Measurements from ENCODE around the gene FYN.

Gene FYN

GRCh38 chr6:111806165-111806547 lies 67.1 kb downstream of the FYN start:
- DNase-seq: no peak

- peak; percentile 46 for DNase-seq
Measured at GRCh38 chr6:111805511-111806164, 67.6 kb downstream of the FYN start.

- DNase-seq: peak; percentile 87
Measured at GRCh38 chr6:111804627-111805235, 68.5 kb downstream of the FYN start.

- peak; percentile 41 for DNase-seq
Measured at GRCh38 chr6:111803804-111804203, 69.4 kb downstream of the FYN start.

GRCh38 chr6:111803371-111803770 lies 69.9 kb downstream of the FYN start:
- DNase-seq: peak; percentile 49

- no peak for DNase-seq
Measured at GRCh38 chr6:111802720-111803330, 70.4 kb downstream of the FYN start.

GRCh38 chr6:111802015-111802414 lies 71.2 kb downstream of the FYN start:
- no peak for DNase-seq

GRCh38 chr6:111800821-111801220 lies 72.4 kb downstream of the FYN start:
- no peak for DNase-seq

- DNase-seq: no peak
Measured at GRCh38 chr6:111800259-111800765, 72.9 kb downstream of the FYN start.

GRCh38 chr6:111799576-111800258 lies 73.5 kb downstream of the FYN start:
- DNase-seq: no peak

GRCh38 chr6:111798281-111798725 lies 74.9 kb downstream of the FYN start:
- no peak for DNase-seq

- no peak for DNase-seq
Measured at GRCh38 chr6:111796310-111796918, 76.8 kb downstream of the FYN start.

GRCh38 chr6:111795558-111795957 lies 77.7 kb downstream of the FYN start:
- no peak for DNase-seq

- peak; percentile 56 for DNase-seq
Measured at GRCh38 chr6:111794727-111795452, 78.4 kb downstream of the FYN start.

GRCh38 chr6:111794300-111794699 lies 79.0 kb downstream of the FYN start:
- no peak for DNase-seq

GRCh38 chr6:111793711-111794111 lies 79.5 kb downstream of the FYN start:
- DNase-seq: peak; percentile 75

GRCh38 chr6:111792914-111793700 lies 80.1 kb downstream of the FYN start:
- no peak for DNase-seq

GRCh38 chr6:111792241-111792640 lies 81.0 kb downstream of the FYN start:
- DNase-seq: no peak

- DNase-seq: no peak
Measured at GRCh38 chr6:111791415-111791814, 81.8 kb downstream of the FYN start.

- DNase-seq: no peak
Measured at GRCh38 chr6:111789598-111789997, 83.7 kb downstream of the FYN start.
